Measurements from ENCODE around the gene NIPAL4.

NIPAL4 gene

DNA sequence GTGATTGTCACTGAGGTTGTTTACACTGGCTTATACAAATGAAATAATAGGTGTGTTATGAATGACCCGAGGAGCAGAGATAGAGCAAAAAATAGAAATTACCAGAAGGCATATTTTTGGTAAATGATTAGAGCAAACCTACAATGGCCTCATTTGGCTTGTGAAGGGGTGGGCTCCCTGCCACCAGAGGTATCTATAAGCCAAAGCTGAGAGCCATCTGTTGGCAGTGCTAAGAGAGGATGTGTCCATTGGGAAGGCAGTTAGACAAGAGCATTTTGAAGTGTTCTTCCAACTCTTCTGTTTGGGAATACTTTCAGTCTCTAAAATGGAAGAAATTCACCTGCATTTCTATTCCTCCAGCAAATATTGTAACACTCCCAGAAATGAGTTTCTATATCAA, 10.6 kb downstream of the NIPAL4 start:
- TF ChIP-seq, protein P1, sequence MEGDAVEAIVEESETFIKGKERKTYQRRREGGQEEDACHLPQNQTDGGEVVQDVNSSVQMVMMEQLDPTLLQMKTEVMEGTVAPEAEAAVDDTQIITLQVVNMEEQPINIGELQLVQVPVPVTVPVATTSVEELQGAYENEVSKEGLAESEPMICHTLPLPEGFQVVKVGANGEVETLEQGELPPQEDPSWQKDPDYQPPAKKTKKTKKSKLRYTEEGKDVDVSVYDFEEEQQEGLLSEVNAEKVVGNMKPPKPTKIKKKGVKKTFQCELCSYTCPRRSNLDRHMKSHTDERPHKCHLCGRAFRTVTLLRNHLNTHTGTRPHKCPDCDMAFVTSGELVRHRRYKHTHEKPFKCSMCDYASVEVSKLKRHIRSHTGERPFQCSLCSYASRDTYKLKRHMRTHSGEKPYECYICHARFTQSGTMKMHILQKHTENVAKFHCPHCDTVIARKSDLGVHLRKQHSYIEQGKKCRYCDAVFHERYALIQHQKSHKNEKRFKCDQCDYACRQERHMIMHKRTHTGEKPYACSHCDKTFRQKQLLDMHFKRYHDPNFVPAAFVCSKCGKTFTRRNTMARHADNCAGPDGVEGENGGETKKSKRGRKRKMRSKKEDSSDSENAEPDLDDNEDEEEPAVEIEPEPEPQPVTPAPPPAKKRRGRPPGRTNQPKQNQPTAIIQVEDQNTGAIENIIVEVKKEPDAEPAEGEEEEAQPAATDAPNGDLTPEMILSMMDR (conservative IDR thresholded peaks at IDR 0.05; ENCODE audit: low read depth, low read length), result no peak
- no peak overlapping the region for H3K4me3 ChIP-seq (ENCODE audit: low read depth, low read length)
- DNase-seq (ENCODE audit: low read depth), result no peak

DNA sequence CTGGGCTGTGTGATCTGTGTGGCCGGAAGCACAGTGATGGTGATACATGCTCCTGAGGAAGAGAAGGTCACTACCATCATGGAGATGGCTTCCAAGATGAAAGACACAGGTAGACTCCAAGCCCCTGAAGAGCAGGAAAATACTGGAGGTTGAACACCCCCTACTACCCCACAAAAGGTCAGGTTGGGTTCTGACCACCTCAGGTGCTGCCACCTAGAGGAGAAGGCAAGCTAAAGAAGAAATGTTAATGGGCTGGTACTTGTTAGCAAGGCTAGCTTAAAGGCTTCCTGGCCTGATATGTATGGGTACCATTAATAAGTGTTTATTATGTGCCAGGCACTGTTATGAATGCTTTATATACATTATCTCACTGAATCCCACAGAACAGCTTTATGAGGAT, 11.7 kb downstream of the NIPAL4 start:
- peak; percentile 58 for DNase-seq (ENCODE audit: low read depth)
- no peak overlapping the region for H3K4me3 ChIP-seq (ENCODE audit: low read depth, low read length)
- TF ChIP-seq, protein P1 (conservative IDR thresholded peaks at IDR 0.05; ENCODE audit: low read depth, low read length), result peak; percentile 85

DNA sequence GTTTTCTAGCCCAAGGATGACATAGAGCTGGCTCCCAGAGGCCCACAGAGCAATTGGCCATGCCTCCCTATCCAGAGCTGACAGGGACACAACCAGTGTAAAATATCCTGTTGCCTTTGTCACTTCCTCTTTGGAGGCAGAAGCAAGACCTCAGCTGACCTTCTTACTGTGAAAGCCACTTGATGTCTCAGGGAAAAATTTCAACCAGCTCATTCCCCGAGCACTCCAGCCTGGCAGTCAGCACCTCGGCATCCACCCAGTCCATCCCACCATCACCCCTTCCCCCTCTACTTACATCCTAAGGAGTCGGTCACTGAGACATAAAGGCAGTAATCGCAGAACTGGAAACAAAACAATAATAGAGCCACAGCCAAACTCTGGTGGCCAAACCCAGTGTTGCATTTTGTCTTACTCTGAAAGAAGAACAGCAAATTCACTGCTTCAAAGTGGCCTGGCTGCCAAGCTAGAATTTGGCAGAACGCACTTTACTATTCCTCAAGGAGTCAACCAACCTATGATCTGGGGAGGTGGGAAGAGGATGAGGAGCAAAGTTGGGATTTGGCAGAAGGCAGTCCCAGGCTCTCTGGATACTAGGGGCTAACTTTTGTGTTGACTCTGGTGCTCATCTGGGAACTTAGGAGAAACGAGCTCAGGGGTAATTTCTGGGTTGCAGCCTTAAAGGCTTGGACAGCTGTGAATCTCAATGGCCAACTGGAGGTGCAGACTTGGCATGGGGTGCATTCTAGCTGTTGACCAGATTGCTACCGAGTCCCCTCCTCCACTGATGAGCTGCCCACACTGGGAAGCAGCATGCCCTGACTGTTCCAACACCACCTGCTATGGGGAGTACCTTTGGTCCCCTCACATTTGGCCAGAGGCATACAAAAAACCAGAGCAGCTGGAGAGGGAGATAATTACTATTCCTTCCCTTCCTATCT, 13.6 kb downstream of the NIPAL4 start:
- peak; percentile 34 for DNase-seq (ENCODE audit: low read depth)
- TF ChIP-seq, protein P1 (conservative IDR thresholded peaks at IDR 0.05; ENCODE audit: low read depth, low read length), result peak; percentile 40
- H3K4me3 ChIP-seq (ENCODE audit: low read depth, low read length), result no peak overlapping the region

DNA sequence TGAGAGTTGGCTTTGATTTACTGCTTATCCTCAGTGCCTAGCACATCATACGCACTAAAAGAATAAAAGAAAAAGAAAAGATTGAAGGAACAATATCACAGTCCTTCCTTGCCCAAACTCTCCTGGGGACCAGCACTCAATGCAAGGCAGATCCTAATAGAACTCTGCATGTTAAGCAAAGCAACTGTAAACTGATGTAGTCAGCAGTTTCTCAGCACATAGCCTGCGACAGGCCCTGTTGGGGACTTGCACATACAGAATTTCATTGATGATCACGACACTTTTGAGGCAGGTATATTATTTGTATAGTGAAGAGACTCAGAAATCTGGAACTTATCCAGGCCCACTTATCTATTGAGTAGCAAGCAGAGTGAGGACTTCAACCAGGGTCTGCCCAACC, 15.4 kb downstream of the NIPAL4 start:
- H3K4me3 ChIP-seq (ENCODE audit: low read depth, low read length), result no peak overlapping the region
- DNase-seq (ENCODE audit: low read depth), result no peak
- TF ChIP-seq, protein P1 (conservative IDR thresholded peaks at IDR 0.05; ENCODE audit: low read depth, low read length), result no peak

DNA sequence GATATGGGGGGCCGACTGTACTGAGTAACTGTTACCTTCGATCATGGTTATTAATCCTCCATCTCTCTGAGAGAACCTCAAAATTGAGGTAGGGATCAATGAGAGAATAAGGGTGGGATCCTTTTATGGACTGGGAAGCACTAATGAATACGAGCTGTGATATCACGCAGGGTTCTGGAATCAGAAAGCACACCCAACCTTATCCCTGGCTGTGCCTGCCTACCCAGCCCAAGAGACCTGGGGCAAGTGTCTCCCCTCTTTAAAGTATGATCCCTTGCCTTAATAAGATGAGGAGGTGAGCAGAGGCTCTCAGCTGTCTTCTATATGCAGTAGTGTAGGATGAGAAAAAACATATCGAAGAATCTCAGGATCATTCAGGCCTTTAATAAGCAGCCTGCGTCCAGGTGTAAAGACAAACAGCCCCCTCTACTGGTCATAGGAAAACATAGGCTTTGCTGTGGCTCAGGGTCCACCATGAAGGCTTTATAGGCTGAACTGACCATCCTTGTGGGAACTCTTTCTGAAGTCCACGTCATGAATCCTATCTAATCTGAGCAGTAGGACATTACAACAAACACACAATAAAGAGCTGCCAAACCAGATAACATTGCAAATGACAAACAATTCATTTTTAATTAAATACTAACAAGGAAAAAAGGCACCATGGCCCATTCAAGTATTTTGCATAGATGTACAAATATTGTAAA, 16.8 kb downstream of the NIPAL4 start:
- DNase-seq (ENCODE audit: low read depth), result peak; percentile 87
- TF ChIP-seq, protein P1 (conservative IDR thresholded peaks at IDR 0.05; ENCODE audit: low read depth, low read length), result peak; percentile 92
- H3K4me3 ChIP-seq (ENCODE audit: low read depth, low read length), result no peak overlapping the region

DNA sequence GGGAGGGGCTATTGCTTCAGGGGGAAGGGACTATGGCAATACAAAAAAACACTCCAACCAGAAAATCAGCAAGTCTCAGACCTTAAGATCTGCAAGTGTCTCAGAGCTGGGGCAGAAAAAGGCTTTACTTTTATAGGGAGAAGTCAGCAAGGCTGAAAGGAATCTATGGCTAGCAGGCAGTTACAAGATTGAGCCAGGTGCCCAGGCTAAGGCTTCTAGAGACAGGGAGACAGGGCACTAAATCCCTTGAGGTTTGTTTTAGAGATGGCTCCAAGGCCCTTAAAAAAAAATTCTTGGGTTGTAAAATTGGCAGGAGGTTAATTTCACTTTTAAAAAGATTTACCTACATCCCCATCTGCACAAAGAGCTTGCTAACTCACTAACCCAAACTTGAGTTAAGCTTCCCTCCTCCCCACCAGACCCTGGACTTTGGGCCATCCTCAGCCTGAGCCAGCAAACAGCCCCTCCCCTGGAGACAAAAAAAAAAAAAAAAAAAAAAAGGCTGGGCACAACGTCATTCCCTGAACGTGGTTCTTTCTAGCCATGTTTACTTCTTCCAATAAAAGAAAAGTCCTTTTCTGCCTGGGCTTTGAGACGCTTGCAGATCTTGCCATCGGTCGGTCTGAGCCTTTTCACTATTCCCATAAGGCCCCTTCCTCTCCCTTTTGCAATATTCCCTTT, 17.9 kb downstream of the NIPAL4 start:
- TF ChIP-seq, protein P1 (conservative IDR thresholded peaks at IDR 0.05; ENCODE audit: low read depth, low read length), result no peak
- H3K4me3 ChIP-seq (ENCODE audit: low read depth, low read length), result no peak overlapping the region
- no peak for DNase-seq (ENCODE audit: low read depth)
